Measurements from ENCODE around the gene GALNTL6. TPM values are rescaled to one million over a fixed set of nuclear protein-coding genes. Genes with fewer than 3 reads are reported as not detected.

GALNTL6 gene
- polyA plus RNA-seq, 1 donor from 2014 or later = 14.9 TPM

DNA sequence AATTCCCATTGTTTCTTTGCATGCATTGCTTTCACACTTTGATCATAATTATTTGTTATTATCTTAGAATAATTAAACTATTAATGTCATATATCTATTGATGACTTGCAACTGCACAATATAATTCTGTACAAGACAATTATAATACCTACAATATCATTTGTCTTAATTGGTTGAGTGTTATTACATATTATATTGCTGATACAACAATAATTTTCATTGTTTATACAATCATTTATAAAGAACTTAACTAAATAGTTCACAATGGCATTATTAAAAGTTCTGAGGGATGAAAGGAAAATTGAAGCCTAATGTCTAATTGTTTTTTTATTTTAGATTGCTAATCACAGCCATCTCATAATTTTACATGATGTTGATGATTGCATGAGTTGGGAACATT is 227.6 kb downstream of the GALNTL6 start:
- H3K79me2 ChIP-seq (replicated peaks; ENCODE audit: insufficient read depth, low read length) = no peaks in the 10 kb centered on the region
- no peaks in the 10 kb centered on the region for H3K9me2 ChIP-seq (ENCODE audit: insufficient read depth, low read length)
- no peaks in the 10 kb centered on the region for H3K36me3 ChIP-seq (ENCODE audit: insufficient read depth, low read length)
- no peak overlapping the region for H3K9ac ChIP-seq (ENCODE audit: low read length)
- no peak overlapping the region for H3K4me3 ChIP-seq (ENCODE audit: low read length)
- H2AFZ ChIP-seq (ENCODE audit: low read depth, low read length) = no peak overlapping the region
- TF ChIP-seq EZH2 (IDR thresholded peaks at IDR 0.05; ENCODE audit: borderline replicate concordance, insufficient read depth, low read length, poor library complexity, severe bottlenecking) = no peak
- TF ChIP-seq, protein P1, sequence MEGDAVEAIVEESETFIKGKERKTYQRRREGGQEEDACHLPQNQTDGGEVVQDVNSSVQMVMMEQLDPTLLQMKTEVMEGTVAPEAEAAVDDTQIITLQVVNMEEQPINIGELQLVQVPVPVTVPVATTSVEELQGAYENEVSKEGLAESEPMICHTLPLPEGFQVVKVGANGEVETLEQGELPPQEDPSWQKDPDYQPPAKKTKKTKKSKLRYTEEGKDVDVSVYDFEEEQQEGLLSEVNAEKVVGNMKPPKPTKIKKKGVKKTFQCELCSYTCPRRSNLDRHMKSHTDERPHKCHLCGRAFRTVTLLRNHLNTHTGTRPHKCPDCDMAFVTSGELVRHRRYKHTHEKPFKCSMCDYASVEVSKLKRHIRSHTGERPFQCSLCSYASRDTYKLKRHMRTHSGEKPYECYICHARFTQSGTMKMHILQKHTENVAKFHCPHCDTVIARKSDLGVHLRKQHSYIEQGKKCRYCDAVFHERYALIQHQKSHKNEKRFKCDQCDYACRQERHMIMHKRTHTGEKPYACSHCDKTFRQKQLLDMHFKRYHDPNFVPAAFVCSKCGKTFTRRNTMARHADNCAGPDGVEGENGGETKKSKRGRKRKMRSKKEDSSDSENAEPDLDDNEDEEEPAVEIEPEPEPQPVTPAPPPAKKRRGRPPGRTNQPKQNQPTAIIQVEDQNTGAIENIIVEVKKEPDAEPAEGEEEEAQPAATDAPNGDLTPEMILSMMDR (IDR thresholded peaks at IDR 0.05; ENCODE audit: poor library complexity, severe bottlenecking) = no peak
- no peak for TF ChIP-seq SMC3 (conservative IDR thresholded peaks at IDR 0.05; ENCODE audit: poor library complexity)
- no peak for TF ChIP-seq RAD21 (conservative IDR thresholded peaks at IDR 0.05)
- no peak for TF ChIP-seq TAF1 (IDR thresholded peaks at IDR 0.05; ENCODE audit: low read depth)
- TF ChIP-seq EP300 (conservative IDR thresholded peaks at IDR 0.05; ENCODE audit: poor library complexity, severe bottlenecking) = no peak
- TF ChIP-seq, protein P2, sequence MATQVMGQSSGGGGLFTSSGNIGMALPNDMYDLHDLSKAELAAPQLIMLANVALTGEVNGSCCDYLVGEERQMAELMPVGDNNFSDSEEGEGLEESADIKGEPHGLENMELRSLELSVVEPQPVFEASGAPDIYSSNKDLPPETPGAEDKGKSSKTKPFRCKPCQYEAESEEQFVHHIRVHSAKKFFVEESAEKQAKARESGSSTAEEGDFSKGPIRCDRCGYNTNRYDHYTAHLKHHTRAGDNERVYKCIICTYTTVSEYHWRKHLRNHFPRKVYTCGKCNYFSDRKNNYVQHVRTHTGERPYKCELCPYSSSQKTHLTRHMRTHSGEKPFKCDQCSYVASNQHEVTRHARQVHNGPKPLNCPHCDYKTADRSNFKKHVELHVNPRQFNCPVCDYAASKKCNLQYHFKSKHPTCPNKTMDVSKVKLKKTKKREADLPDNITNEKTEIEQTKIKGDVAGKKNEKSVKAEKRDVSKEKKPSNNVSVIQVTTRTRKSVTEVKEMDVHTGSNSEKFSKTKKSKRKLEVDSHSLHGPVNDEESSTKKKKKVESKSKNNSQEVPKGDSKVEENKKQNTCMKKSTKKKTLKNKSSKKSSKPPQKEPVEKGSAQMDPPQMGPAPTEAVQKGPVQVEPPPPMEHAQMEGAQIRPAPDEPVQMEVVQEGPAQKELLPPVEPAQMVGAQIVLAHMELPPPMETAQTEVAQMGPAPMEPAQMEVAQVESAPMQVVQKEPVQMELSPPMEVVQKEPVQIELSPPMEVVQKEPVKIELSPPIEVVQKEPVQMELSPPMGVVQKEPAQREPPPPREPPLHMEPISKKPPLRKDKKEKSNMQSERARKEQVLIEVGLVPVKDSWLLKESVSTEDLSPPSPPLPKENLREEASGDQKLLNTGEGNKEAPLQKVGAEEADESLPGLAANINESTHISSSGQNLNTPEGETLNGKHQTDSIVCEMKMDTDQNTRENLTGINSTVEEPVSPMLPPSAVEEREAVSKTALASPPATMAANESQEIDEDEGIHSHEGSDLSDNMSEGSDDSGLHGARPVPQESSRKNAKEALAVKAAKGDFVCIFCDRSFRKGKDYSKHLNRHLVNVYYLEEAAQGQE (IDR thresholded peaks at IDR 0.05; ENCODE audit: borderline replicate concordance) = no peak
- no peak for TF ChIP-seq MXI1 (conservative IDR thresholded peaks at IDR 0.05; ENCODE audit: poor library complexity, severe bottlenecking)
- no peaks in the 10 kb centered on the region for H3K27me3 ChIP-seq (ENCODE audit: insufficient read depth, low read depth, low read length)
- no peaks in the 10 kb centered on the region for H3K9me3 ChIP-seq (ENCODE audit: low read length)
- no peaks in the 10 kb centered on the region for H4K20me1 ChIP-seq (ENCODE audit: insufficient read depth)
- no peaks in the 10 kb centered on the region for H3F3A ChIP-seq (ENCODE audit: insufficient read depth, low read length, poor library complexity, severe bottlenecking)
- H3K4me2 ChIP-seq (ENCODE audit: low read length) = no peak overlapping the region
- H3K27ac ChIP-seq (ENCODE audit: low read length) = no peak overlapping the region

DNA sequence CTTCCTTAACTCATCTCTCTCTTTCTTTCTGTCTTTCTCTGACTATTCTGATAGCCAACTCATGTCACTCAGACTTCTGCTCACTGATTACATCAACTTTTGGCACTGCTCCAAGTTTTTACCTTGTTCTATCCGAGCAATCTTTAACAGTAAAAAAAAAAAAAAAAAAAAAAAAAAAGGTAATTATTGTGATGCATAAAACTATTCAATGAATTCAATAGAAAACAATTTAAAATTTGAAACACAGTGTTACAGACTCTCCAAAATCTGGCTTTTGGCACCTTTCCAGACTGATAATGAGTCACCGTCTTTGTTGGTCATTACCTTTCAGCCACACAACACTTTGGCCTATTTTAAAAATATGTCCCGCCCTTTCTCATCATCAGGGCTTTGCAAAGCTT is 229.5 kb downstream of the GALNTL6 start:
- Histone ChIP-seq H3F3A (ENCODE audit: insufficient read depth, low read length, poor library complexity, severe bottlenecking) (no peaks in the 10 kb centered on the region), H3K9me2 (ENCODE audit: insufficient read depth, low read length) (no peaks in the 10 kb centered on the region), H3K79me2 (replicated peaks; ENCODE audit: insufficient read depth, low read length) (no peaks in the 10 kb centered on the region), H3K9ac (ENCODE audit: low read length) (no peak overlapping the region), H4K20me1 (ENCODE audit: insufficient read depth) (no peaks in the 10 kb centered on the region), H3K4me2 (ENCODE audit: low read length) (no peak overlapping the region), H3K27me3 (ENCODE audit: insufficient read depth, low read depth, low read length) (no peaks in the 10 kb centered on the region), H3K9me3 (ENCODE audit: low read length) (no peaks in the 10 kb centered on the region), H3K27ac (ENCODE audit: low read length) (no peak overlapping the region), H3K36me3 (ENCODE audit: insufficient read depth, low read length) (no peaks in the 10 kb centered on the region), H2AFZ (ENCODE audit: low read depth, low read length) (no peak overlapping the region), H3K4me3 (ENCODE audit: low read length) (no peak overlapping the region)
- TF ChIP-seq, protein P1 (IDR thresholded peaks at IDR 0.05; ENCODE audit: poor library complexity, severe bottlenecking) = no peak
